NCI-H510A (cell line): Measurements from ENCODE around the gene PHLPP2.
A peak's percentile ranks its signal among the peaks of the same experiment; 100 is the strongest.

Source experiments
- DNase-seq: peaks from one replicate; lab custom pipeline; 2025; lab: John Stamatoyannopoulos, UW

The PHLPP2 gene, protein sequence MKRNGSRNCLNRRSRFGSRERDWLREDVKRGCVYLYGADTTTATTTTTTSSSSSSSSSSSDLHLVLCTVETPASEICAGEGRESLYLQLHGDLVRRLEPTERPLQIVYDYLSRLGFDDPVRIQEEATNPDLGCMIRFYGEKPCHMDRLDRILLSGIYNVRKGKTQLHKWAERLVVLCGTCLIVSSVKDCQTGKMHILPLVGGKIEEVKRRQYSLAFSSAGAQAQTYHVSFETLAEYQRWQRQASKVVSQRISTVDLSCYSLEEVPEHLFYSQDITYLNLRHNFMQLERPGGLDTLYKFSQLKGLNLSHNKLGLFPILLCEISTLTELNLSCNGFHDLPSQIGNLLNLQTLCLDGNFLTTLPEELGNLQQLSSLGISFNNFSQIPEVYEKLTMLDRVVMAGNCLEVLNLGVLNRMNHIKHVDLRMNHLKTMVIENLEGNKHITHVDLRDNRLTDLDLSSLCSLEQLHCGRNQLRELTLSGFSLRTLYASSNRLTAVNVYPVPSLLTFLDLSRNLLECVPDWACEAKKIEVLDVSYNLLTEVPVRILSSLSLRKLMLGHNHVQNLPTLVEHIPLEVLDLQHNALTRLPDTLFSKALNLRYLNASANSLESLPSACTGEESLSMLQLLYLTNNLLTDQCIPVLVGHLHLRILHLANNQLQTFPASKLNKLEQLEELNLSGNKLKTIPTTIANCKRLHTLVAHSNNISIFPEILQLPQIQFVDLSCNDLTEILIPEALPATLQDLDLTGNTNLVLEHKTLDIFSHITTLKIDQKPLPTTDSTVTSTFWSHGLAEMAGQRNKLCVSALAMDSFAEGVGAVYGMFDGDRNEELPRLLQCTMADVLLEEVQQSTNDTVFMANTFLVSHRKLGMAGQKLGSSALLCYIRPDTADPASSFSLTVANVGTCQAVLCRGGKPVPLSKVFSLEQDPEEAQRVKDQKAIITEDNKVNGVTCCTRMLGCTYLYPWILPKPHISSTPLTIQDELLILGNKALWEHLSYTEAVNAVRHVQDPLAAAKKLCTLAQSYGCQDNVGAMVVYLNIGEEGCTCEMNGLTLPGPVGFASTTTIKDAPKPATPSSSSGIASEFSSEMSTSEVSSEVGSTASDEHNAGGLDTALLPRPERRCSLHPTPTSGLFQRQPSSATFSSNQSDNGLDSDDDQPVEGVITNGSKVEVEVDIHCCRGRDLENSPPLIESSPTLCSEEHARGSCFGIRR (N-terminal part only)

DNA sequence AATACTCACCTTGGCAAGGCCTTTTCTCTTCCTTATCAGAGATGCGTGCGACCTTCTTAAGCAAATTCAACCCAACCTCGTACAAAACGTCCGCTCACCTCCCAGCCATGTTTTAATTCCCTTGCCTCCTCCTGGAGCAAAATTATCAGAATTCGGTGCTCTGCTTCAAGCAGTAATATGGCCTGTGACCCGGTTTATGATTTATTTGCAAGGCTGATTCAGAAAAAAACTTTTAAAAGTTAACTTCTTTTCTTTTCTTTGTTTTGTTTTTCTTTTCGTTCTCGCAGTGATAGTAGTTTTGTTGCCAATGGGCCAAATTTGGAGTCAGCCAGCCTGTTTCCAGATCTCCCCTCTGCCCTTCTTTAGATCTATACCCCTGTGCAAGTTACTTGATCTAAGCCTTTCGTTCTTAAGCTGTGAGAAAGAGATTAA lies at the start of gene PHLPP2:
TSS of gene PHLPP2 (minus strand) at position 382 of the 432 bp plus-strand sequence. CDS start 9,906 bp downstream, outside the sequence.
- no peak for DNase-seq

DNA sequence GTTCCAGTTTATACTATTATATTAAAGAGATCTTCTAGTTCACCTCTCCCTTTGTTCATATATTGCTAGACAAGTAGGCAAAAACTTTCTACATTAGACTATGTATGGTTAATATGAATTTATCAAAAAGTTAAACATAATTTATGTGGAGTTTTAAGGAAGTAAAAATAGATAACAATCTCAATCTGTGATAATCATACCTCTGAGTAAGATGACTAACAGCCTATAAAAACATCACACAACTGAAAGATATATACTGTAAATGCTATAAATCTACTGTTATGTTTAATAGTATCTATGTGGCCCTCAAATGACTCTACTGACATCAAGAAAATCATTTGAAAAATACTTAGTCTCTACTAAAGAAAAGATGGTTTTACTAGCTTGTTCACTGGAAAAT lies 47.1 kb upstream of the PHLPP2 start:
- no peak for DNase-seq

DNA sequence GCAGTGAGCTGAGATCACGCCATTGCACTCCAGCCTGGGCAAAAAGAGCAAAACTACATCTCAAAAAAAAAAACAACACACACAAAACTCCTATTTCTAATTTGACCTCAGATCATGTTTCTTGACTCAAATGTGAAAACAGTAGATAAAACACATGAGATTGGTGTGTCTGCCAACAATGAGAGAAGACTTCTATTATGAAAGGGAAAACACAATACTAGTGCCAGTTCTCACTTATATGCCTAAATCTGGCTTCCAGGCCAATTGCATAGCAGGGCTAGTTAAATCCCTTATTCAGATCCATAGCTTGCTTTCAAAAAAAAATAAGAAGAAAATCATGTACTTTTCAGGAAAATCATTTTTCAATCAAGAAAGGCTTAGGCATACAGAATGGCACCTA lies 44.7 kb upstream of the PHLPP2 start:
- no peak for DNase-seq

DNA sequence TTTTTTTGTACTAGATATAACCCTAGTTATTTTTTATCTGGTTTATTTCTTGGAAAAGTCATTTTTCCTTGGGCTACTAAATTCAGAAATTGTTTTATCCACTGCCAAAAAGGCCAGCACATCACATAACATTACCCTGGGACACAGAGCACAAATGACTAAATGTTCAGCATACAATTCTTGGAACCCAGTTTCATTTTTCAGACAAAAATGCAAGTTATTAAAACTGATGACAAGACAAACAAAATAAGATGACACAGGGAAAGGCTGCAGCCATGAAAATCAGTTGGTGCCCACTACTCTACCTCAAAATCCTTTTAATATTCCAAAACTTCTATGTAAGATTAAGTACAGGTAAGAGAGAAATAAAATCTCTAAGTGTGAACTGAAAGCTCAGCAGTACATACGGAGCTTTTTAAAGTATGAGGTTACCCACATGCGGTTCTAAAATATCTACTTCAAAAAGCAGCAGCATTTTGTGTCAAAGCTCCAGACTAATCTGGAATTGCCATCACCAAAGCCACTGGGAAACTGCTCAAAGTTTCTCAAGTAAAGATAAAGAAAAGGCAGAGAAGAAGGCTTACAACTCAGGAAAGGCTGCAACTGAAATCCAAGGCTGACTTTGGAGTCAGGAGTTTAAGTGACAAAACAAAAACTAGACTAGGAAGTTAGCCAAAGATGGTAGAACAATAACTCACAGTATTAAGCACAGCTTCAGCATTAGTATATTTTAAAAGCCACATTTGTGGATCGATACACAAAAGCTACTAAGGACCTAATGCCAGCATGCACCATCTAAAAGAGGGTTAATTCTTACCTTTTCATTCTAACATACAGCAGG lies 42.8 kb upstream of the PHLPP2 start:
- DNase-seq, result no peak

DNA sequence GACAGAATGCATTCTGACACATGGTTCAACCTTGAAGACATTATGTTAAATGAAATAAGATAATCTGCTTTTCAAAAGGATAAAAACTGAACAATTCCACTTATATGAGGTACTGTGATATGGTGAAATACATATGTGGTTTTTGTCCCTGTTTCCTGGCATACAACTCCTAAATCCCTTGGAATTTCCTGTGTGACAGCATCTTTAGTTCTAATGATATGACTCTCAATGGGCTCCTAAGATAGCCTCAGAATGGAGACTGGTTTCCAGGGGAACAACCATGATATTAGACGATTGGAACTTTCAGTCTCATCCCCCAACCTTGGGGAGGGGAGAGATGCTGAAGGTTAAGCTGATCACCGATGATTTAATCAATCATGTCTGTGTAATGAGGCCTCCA lies 37.7 kb upstream of the PHLPP2 start:
- DNase-seq, result no peak

DNA sequence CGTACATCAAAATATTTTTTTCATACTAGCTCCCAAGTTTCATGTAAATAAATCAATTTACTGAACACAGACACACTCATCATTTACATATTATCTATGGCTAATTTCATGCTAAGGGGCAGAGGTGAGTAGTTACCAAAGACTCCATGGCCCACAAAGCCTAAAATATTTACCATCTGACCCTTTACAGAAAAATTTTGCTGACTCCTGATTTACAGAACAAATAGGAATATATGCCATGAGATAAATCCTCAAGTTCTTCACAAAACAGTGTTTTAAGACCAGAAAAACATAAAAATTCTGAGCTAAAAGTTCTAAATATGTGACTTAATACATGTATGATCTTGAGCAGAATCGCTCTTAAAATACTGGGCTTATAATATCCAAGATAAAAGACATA lies 36.6 kb upstream of the PHLPP2 start:
- no peak for DNase-seq

DNA sequence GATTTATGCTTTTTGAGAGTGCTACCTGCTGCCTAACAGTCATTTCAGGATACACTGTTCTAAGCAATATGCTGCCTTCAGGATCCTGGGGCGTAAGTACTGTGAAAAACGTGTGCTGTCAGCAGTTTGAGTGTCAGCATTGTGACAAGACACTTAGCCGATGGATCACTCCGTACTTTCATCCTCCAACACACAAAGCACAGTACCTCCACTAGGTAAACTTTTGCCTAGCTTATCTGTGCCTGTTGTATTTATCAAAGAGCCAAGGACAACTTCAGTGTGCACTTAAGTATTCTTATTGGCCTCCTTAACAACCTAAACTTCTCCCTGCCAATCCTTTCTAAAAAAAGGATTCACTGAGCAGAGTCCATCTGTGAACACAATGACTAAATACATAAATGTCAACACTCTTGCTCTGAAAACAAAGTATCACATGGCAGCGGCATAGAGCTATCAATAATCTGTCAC lies 33.8 kb upstream of the PHLPP2 start:
- no peak for DNase-seq

DNA sequence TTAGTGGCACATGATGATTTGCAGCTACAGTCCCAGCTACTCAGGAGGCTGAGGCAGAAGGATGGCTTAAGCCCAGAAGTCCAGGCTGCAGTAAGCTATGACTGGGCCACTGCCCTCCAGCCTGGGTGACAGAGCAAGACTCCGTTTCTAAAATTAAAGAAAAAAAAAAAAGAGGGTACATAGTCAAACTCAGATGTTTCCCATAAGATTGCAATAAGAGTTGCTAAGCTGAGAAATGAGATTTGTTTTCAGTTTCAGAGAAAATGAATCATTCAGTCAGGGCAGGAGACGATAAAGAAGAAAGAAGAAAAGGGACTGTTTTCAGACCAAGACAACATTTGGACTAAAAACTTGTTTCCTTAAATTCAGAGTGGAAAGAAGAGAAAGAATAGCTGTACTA lies 30.2 kb upstream of the PHLPP2 start:
- no peak for DNase-seq

DNA sequence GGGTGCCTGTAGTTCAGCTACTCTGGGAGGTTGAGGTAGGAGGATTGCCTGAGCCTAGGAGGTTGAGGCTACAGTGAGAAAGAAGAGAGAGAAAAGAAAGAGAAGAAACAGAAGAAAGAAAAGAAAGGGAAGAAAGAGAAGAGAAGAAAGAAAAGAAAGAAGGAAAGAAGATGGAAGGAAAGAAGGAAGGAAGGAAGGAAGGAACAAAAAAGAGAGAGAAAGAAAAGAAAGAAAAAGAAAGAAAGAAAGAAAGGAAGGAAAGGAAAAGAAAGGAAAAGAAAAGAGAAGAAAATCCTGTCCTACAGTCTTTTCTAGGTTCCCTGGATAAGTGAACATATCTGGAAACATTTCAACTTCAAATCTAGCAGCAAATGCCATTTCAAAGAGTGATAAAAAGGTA lies 29.6 kb upstream of the PHLPP2 start:
- DNase-seq, result no peak

DNA sequence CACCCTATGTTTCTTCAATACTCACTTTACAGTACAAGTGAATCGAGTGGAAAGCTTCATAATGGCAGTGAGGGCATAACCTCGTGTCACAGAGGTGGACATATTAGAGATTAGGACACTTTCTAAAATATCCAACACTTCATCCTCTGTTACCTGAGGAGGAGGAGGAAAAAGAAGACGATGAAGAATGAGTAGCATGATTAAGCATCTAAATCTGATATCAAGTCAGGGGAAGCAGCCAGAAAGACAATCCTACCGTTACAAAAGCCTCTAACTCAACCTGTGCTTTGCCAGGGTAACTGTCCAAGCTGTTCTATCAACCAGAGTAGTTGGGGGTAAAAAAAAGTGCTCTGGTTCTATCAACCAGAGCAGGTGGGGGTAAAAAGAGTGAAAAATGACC lies 23.7 kb upstream of the PHLPP2 start:
- DNase-seq, result no peak

DNA sequence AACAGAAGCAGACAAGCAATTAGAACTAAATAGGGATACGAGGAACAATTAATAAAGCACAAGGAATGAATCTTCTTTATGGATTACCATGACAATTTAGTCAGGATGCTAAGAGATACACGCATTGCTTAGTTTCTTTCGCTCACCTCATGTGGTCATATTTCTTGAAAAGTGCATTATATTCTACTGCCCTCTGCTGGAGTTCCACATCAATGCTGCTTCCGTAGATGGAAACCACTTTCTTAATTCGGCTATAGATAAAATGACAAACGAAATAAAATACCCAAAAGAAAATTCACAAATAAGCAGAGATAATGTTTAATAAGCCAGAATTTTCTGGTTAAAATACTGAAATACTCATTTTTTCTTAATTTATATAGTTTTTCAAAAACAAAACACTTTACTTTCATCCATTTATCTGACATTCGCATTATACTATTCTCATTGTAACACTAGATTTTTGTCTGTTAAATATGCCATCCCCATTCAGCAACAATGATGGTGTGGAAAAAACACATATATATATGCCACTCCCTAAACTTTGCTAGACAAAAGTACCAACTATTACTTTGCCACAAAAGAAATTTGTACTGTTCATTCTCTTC lies 22.0 kb upstream of the PHLPP2 start:
- no peak for DNase-seq

DNA sequence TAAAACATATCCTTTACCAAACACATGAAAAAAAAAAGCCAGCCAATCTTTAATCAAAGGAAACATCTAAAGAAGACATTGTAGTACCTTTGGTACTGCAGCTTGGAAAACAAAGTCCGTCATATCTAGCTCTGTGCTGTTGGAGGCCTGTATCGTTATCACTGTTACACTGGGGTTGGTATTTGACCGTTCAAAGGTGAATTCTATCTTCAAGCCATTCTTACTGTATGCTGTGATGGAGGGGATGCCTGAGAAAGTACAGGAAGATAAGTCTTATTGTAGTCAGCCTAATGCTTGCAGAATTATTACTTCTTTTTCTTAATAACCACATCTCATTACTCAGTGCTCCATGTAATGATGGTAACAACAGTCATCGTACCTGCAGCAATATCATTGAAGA lies 14.4 kb upstream of the PHLPP2 start:
- no peak for DNase-seq

DNA sequence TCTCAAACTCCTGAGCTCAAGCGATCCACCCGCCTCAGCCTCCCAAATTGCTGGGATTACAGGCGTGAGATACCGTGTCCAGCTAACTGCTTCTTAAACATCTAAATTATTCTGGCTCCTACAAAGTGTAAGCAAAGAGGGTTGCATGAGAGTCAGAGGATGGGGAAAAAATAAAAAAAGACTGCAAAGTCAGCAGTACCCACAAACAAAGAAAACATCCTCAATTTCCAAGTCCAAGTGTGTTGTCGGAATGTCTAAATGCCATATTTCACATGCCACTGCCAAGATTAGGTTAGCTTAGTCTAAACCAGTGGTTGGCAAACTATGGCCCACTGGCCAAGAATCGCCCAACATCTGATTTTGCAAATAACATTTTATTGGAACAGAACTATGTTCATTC lies 13.0 kb upstream of the PHLPP2 start:
- DNase-seq, result no peak

DNA sequence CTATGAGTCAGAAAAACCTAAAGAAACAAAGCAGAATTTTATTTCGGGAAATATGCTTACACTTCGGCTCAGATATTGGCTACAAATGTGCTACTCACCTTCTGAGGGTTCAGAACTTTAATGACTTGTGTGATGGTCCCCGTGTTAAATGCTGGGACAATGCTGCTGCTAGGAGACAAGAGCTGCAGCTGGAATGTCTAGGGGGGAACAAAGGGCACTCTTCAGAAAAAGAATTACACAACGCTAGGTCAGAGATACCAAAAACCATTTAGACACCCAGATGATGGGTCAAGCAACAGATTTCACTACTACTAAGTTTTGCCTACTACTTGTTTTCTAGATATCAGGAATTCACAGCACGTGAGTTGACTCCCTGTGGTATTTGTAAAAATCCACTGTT lies 10.0 kb upstream of the PHLPP2 start:
- no peak for DNase-seq

DNA sequence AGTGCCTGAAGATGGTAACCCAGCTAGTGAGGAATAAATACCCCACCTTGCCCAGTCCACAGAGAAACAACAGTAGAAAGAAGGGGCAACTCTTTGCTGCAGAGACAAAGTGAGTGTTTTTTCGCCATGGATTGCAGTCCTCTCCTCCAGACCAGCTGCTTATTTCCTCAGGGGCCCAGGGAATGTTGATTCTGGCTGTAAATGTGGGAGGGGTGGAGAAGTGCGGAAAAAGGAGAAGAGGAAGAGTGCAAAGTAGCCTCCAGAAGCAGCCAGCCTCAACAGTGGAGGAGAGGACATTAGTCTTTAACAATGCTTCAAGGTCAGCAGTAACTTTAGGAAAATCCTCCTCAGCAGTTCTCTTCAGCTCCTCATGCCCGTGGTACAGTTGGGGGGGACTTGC lies 8.1 kb upstream of the PHLPP2 start:
- no peak for DNase-seq

DNA sequence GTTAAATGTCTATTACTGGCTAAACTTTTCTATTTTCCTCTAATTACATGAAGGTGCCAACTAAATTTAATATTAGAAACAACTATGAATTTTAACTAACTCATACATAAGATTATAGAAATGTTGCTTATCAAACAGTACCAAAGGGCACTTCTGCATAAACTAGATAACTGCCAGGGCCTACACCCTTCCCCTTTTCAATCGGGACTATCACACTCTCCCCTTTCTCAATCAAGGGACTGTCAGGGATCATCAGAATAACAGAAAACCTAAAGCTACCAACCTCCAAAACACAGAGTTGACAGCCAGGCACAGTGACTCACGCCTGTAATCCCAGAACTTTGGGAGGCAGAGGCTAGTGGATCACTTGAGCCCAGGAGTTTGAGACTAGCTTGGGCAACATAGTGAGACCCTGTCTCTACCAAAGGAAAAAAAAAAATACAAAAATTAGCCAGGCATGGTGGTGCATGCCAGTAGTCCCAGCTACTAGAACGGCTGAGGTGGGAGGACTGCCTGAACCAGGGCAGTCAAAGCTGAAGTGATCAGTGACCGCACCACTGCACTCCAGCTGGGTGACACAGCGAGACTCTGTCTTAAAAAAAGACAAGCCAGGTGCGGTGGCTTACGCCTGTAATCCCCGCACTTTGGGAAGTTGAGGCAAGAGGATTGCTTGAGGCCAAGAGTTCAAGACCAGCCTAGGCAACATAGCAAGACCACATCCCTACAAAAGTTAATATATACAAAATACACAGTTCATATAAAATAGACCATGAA lies 3.2 kb upstream of the PHLPP2 start:
- DNase-seq, result no peak

DNA sequence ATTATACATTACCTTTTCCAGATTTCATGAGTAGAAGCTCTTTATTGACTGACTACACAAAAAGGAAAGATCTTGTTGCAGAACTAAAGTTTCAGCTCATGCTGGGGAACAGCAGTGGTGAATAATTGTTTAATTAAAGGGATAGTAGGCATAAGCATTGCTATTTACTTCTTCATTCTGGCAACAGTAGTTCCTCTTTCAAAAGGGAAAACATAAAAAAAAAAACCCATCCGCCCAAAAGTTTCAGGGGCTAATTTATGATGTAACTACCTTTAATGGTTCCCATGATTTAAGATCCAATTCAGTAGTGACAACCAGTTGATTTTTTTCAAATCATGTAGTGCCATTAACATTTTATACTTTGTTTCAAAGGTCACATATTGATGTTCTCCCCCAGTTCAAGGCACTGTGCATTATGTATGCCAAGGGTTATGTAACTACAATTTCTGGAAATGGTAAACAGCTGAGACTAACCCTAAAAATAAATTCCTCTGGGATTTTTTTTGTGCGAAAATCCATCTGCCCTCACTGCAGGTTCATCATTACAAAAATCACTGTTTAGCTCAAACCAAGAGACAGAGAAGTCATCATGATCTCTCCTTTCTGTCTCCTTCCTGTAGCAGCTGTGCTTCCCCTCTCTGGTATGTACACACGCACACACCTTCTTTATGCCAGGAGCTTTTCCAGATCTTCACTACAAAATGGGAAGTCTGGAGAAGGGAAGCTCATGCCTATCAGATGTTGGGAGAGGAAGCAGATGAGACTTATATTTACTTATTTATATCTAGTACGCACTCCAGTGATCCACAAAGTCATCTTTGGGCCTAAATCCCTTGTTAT lies 2.2 kb upstream of the PHLPP2 start:
- no peak for DNase-seq

DNA sequence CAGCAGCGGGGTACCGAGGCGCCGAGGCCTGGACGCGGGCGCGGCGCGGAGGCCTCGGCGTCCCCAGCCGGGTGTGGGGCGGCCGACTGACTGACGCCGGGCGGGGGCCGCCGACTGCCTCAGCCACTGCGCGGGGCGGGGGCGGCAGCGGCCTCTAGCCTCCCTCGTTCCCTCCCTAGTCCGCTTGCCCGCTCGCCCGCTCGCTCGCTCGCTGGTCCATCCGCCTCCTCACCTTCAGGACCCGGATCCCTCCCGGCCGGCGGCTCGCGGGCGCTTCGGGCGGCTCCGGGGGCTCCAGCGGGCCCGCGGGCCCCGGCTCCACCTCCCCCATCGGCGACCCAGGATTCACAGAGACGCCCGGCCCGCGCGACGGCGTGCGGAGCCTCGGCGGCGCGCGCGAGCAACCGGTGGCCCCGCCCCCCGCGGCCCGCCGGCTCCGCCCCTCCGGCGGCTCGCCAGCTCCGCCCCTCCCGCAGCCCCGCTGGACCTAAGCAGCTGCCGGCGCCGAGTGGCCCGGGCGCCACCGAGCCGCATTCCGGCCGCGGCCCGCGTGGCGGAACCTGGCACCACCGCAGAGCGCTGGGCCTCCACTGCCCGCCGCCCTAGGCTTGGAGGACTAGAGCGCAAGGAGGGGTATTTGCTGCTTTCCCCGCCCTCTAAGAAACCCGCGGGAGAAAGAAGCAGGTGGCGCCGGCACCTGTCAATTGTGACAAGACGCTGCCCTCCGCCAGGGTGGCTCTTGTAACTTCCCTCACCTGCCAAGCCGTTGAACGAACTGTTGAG lies 773 bp downstream of the PHLPP2 start:
- DNase-seq, result peak; percentile 58
